ENCODE results near the gene VPS39.

- no peak for TF ChIP-seq CTCF (IDR thresholded peaks at IDR 0.05)
- no peak for TF ChIP-seq EP300 (IDR thresholded peaks at IDR 0.05; ENCODE audit: low read depth)
- TF ChIP-seq POLR2A (IDR thresholded peaks at IDR 0.05), result no peak
These were observed 5.4 kb upstream of the VPS39 start for GRCh38 chr15:42213511-42213910.
